ENCODE results near the gene GP5. TPM values are rescaled to one million over a fixed set of nuclear protein-coding genes. Genes with fewer than 3 reads are reported as not detected.

GP5 gene
- total RNA-seq, 1 donor from 2014 or later, result 0.11 TPM

- H3K27ac Mint-ChIP-seq, result no peak within 1 kb of the TSS
- H3K36me3 Mint-ChIP-seq, result no peaks in the 10 kb centered on the region
- no peaks in the 10 kb centered on the region for H3K9me3 Mint-ChIP-seq
Observed at GRCh38 chr3:194351080-194351672, 47.9 kb downstream of the GP5 start, which contains the start of gene CPN2. CPN2 (minus strand) TSS chr3:194351328; CDS start chr3:194342702, 8,626 bp downstream.

DNA sequence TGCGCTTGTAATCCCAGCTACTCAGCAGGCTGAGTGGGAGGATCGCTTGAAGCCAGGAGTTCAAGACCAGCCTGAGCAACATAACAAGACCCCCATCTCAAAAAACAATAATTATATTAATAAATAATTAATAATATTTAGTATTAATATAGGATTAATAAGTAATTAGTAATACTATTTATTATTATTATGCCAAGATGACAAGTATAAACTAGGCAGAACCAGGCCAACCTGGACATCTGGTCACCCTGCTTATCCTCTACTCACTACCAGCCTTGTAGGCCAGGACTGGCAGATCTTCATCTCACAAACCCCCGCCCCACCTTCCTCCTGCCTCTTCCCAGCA lies 48.4 kb downstream of the GP5 start:
- Mint-ChIP-seq H3K4me1 (no peaks in the 10 kb centered on the region), H3K36me3 (no peaks in the 10 kb centered on the region), H3K4me3 (no peak overlapping the region), H3K27ac (no peak overlapping the region), H3K27me3 (ENCODE audit: low read depth) (peaks cover 5% of the 10 kb centered on the region), H3K9me3 (no peaks in the 10 kb centered on the region)
- TF ChIP-seq CTCF (IDR thresholded peaks at IDR 0.05; ENCODE audit: unreplicated experiment), result no peak
- DNase-seq (ENCODE audit: low spot score in 2 of 2, unreplicated experiment in 2 of 2), result no peak

More at GRCh38 chr3:194351080-194351672, 47.9 kb downstream of the GP5 start, which contains the start of gene CPN2:
- H3K4me3 Mint-ChIP-seq, result no peak within 1 kb of the TSS
- H3K4me1 Mint-ChIP-seq, result no peaks in the 10 kb centered on the region
- TF ChIP-seq CTCF (IDR thresholded peaks at IDR 0.05; ENCODE audit: unreplicated experiment), result no peak
- H3K27me3 Mint-ChIP-seq (ENCODE audit: low read depth), result peaks cover 9% of the 10 kb centered on the region
- DNase-seq (ENCODE audit: low spot score in 2 of 2, unreplicated experiment in 2 of 2), result no peak

GRCh38 chr3:194348354-194348753 lies 50.7 kb downstream of the GP5 start:
- no peak overlapping the region for H3K27ac Mint-ChIP-seq
- H3K36me3 Mint-ChIP-seq, result no peaks in the 10 kb centered on the region
- no peak overlapping the region for H3K4me3 Mint-ChIP-seq
- no peaks in the 10 kb centered on the region for H3K9me3 Mint-ChIP-seq
- peaks cover 7% of the 10 kb centered on the region for H3K27me3 Mint-ChIP-seq (ENCODE audit: low read depth)
- no peak for DNase-seq (ENCODE audit: low spot score in 2 of 2, unreplicated experiment in 2 of 2)
- H3K4me1 Mint-ChIP-seq, result peaks cover 5% of the 10 kb centered on the region
- no peak for TF ChIP-seq CTCF (IDR thresholded peaks at IDR 0.05; ENCODE audit: unreplicated experiment)

DNA sequence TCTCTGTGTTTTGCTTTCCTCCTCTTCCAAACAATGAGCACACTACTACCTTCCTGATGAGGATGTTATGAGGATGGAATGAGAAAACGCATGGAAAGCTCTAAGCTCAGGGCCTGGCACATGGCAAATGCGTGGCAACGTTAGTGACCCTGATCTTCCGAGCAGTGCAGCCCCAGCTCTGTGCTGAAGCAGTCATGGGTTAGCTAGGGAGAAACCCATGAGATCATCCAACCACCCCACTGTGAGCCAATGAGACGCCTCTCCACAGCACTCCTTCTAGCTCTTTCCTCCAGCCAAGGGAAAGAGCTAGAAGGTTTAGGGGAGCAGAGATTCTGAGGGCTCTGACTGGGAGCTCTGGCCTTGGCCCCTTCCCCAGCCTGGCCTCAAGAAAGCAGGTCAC lies 52.4 kb downstream of the GP5 start:
- Mint-ChIP-seq H3K4me1 (peaks cover 5% of the 10 kb centered on the region), H3K36me3 (no peaks in the 10 kb centered on the region), H3K27ac (no peak overlapping the region), H3K27me3 (ENCODE audit: low read depth) (peaks cover 15% of the 10 kb centered on the region), H3K9me3 (no peaks in the 10 kb centered on the region), H3K4me3 (no peak overlapping the region)
- DNase-seq (ENCODE audit: low spot score in 2 of 2, unreplicated experiment in 2 of 2), result no peak
- no peak for TF ChIP-seq CTCF (IDR thresholded peaks at IDR 0.05; ENCODE audit: unreplicated experiment)

DNA sequence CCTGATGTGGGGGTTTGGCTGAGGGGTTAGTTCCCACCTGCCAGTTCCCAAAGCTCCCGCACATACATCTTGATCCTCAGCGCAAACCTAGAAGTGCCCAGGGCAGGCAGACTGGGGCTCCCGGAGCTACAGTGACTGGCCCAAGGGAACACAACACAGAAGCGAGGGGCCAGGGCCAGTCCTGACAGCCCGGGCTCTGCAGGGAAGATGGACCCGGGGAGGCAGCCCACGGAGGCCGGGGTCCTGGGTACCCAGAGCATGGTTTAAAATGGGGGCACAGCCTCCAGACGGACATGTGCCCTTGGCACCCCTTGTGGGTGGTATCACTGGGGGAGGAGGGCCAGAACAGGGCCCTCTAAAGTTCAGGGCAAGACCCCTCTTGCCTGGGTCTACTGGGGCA lies 53.0 kb downstream of the GP5 start:
- no peak for TF ChIP-seq CTCF (IDR thresholded peaks at IDR 0.05; ENCODE audit: unreplicated experiment)

More for the DNA sequence above, 53.0 kb downstream of the GP5 start:
- Mint-ChIP-seq H3K27ac (no peak overlapping the region), H3K27me3 (ENCODE audit: low read depth) (peaks cover 15% of the 10 kb centered on the region), H3K4me1 (peaks cover 5% of the 10 kb centered on the region), H3K4me3 (no peak overlapping the region), H3K36me3 (no peaks in the 10 kb centered on the region), H3K9me3 (no peaks in the 10 kb centered on the region)
- DNase-seq (ENCODE audit: low spot score in 2 of 2, unreplicated experiment in 2 of 2), result no peak

Other genes with a start within 250 kb of the GP5 start
- gene CPN2, start 47.9 kb downstream of the GP5 start, total RNA-seq, result not detected in 3 replicates
- 0.05 TPM in 1 of 3 replicates, not detected in the others for gene LRRC15, start 29.5 kb downstream of the GP5 start, total RNA-seq
- 60.2 to 74.1 TPM (median 62.3 TPM) in 3 replicates for gene ATP13A3, start 87.7 kb upstream of the GP5 start, total RNA-seq
- gene TMEM44, start 234.2 kb upstream of the GP5 start, total RNA-seq, result 25.6 to 27.9 TPM (median 26.8 TPM) in 3 replicates

Data from mesothelial cell of epicardium (in vitro differentiated cells).